Gastrocnemius medialis (tissue), 4 donors: Measurements from ENCODE around the gene SUPT4H1.

ENCODE experiments used
- CTCF ChIP-seq, 5 experiments: fragments of 450-650 bp in 3 of 5; fragments of 200-600 bp in 2 of 5; sonication (generic) in 2 of 5; IDR thresholded peaks in 4 of 5; conservative IDR thresholded peaks in 1 of 5; 1 replicate in 4 of 5; 2 replicates in 1 of 5; pipeline ENCODE4 v1.5.1; 2016 to 2019; ENCODE audit warnings: antibody characterized with exemption in 5 of 5, mild to moderate bottlenecking in 3 of 5, moderate library complexity in 3 of 5
- POLR2A ChIP-seq, 2 donors: fragments of 450-650 bp; IDR thresholded peaks; one replicate each; pipeline ENCODE4 v1.6.1; 2017; ENCODE audit warnings: antibody characterized with exemption in 2 of 2, mild to moderate bottlenecking in 2 of 2, moderate library complexity in 2 of 2

GRCh38 chr17:58324409-58325288 lies 27.4 kb downstream of the SUPT4H1 start:
- TF ChIP-seq CTCF (IDR thresholded peaks at IDR 0.05 in 4 of 5, conservative IDR thresholded peaks at IDR 0.05 in 1 of 5) (no peak), POLR2A (IDR thresholded peaks at IDR 0.05) (no peak)
